SK-N-MC (cell line): ENCODE results near the gene CSF1.

Source experiments
- DNase-seq: peaks from one replicate; pipeline ENCODE4 v3.0.0-alpha.2; 2011; ENCODE audit warnings: low read depth, low spot score
- H3K27ac ChIP-seq: fragments of 200-600 bp; sonication (generic); 2 replicates; pipeline ENCODE4 v1.5.1; 2016; ENCODE audit warnings: mixed run types
- H3K36me3 ChIP-seq: fragments of 200-600 bp; sonication (generic); 2 replicates; pipeline ENCODE4 v1.6.1; 2017; ENCODE audit warnings: antibody characterized with exemption, low read length, mixed read lengths; ENCODE audit not compliant: insufficient read depth
- H3K4me3 ChIP-seq: fragments of 200-600 bp; sonication (generic); 2 replicates; pipeline ENCODE4 v1.5.1; 2016
- H3K9ac ChIP-seq: fragments of 200-600 bp; sonication (generic); 2 replicates; pipeline ENCODE4 v1.8.0; 2017; ENCODE audit warnings: mixed run types, mixed read lengths; ENCODE audit not compliant: insufficient read length
- H3K9me3 ChIP-seq: fragments of 200-600 bp; sonication (generic); 2 replicates; pipeline ENCODE4 v1.6.1; 2017; ENCODE audit warnings: low read depth, mild to moderate bottlenecking, antibody characterized with exemption, low read length, moderate library complexity, mixed read lengths
- EZH2 ChIP-seq: fragments of 200-600 bp; sonication (generic); IDR thresholded peaks from one replicate; pipeline ENCODE4 v1.6.1; 2017; ENCODE audit warnings: antibody characterized with exemption
- FOXP2 ChIP-seq: optimal IDR thresholded peaks from 2 replicates; pipeline ENCODE3; 2011; ENCODE audit warnings: mild to moderate bottlenecking, moderate library complexity; ENCODE audit not compliant: insufficient read depth; ENCODE audit errors: extremely low read length, control extremely low read depth
- POLR2AphosphoS5 ChIP-seq: IDR thresholded peaks from 2 replicates; pipeline ENCODE4 v1.6.1; 2012; ENCODE audit warnings: mild to moderate bottlenecking, low read depth, low read length, borderline replicate concordance

CSF1 gene

DNA sequence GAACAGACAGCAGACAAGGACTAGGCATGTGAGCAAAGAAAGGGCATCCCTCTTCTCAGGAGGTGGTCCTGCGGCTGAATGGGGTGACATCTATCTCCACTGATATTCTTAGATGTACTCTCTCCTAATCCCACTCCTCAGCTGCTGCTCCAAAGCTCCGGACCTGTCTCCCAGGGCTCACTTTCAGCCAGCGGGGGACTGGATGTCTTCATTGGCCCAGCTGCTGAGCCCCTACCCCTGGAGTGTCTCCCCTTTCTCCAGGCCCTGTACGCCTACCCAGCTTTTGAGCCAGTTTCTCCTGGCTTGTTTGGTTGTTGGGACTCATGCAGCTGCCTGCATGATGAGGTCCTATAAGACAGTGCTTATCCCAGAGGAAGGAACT, 28.8 kb upstream of the CSF1 start:
- no peak for TF ChIP-seq POLR2AphosphoS5
- no peak for TF ChIP-seq EZH2
- no peak for TF ChIP-seq FOXP2
- Histone ChIP-seq H3K27ac (no peak overlapping the region), H3K36me3 (no peaks in the 10 kb centered on the region), H3K9ac (no peak overlapping the region), H3K4me3 (no peak overlapping the region), H3K9me3 (no peaks in the 10 kb centered on the region)
- DNase-seq = no peak

DNA sequence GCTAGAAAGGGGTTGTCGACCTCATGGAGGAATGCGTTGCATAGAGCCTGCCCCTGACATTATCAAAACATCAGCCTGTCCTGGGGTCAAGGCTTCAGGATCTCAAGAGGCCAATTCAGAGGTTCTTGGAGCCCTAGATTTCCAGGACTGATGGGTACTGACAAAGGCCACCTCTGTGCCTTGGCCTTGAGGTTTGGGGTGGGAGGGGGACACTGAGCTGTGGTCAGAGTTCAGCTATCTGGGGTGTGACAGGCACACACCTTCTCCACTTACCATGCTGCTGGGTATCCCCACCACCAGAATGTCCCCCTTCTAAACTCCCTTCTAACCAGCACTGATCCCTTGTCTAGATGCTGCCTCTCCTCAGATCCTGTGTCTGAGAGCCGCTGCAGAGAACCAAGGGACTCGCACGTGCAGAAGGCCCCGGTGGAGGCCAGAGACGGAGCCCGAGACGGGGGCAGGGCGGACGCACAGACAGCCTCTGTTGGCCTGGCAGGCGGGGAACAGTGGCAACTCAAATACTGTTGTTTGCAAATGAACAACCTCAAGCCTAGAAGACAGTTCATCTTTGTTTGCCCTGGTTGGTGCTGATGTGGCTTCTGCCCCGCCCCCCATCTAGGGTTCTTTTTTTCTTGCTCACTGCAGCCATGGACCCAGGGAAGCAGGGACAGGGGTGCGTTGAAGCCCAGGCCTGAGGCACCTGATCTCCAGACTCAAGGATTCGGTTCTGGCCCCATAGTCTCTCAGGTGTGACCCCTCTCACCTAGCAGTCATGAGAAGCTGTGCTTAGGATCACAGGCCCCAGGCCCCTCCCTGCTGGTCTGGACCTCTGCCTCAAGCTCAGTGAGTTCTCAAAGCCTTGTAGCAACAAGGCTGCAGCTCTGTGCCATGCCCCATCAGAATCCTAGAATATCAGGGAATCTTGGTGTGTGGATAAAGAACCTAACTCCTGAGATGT, 28.1 kb upstream of the CSF1 start:
- TF ChIP-seq POLR2AphosphoS5 = no peak
- TF ChIP-seq EZH2 = no peak
- TF ChIP-seq FOXP2 = no peak
- Histone ChIP-seq H3K4me3 (no peak overlapping the region), H3K9ac (no peak overlapping the region), H3K27ac (no peak overlapping the region), H3K9me3 (no peaks in the 10 kb centered on the region), H3K36me3 (no peaks in the 10 kb centered on the region)
- no peak for DNase-seq

DNA sequence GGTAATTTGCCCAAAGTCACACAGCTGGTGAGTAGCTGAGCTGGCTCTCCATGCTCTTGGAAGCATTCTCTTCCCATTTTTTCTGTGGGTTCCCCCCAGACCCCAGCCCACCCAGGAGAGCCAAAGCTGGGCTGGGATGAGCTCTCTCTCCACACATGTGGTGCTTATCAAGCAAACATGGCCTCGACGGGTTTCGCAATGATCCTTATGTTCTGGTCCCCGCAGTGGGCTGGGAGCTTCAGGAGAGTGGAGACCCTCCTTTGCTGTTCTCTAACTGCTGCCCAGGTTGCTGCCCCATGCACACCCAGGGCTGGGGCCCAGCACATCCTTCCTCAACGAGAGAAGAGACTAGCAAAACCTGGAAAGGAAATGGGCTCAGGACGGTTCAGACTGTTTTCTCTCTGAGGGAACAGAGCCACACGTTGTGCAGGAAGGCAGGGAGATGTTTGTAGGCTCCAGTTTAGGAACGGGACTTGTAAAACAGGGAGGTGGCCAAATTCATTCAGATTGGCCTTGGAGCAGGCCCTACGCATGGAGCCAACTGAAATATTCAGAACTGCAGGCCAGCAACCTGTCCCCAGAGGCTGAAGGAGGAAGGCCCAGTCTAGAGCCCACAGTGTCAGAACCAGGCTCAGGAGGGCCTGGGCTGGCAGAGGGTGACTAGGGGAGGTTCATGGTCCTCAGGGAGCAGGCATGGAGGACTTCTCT, 27.2 kb upstream of the CSF1 start:
- Histone ChIP-seq H3K36me3 (no peaks in the 10 kb centered on the region), H3K9ac (no peak overlapping the region), H3K27ac (no peak overlapping the region), H3K9me3 (no peaks in the 10 kb centered on the region), H3K4me3 (no peak overlapping the region)
- TF ChIP-seq EZH2 = no peak
- TF ChIP-seq FOXP2 = no peak
- TF ChIP-seq POLR2AphosphoS5 = no peak
- no peak for DNase-seq

DNA sequence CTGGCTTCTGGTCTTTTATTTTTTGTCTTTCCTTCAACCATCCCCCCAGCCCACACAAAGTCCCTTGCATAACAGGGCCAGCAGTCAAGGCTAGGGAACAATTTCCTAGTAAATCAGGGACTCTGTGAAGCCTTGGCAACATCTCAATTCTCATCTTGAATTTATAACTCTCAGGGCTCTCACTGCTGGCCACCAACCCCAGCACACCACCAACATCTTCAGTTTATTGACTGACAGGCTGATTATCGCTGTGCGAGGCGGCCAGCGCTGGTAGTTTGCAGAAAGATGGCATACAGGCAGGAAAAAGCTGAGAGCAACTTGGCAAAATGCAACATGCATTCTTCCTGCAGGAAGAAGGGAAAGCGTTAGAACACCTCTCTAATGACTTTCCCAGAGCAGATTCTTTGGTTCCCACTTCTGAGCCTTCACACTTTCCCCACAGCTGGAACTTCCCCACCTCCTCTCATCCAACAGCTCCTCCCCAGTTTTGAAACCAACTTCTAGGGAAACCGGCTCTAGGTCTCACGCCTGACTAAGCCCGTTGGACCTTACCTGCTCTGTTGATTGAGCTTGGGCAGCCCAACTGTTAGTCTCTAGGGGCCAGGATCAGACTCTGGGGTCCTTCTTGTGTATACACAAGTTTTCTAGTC, 26.3 kb upstream of the CSF1 start:
- no peaks in the 10 kb centered on the region for H3K9me3 ChIP-seq
- no peak overlapping the region for H3K9ac ChIP-seq
- H3K27ac ChIP-seq = no peak overlapping the region
- no peak for TF ChIP-seq FOXP2
- no peak for TF ChIP-seq EZH2
- TF ChIP-seq POLR2AphosphoS5 = no peak
- no peak for DNase-seq
- no peaks in the 10 kb centered on the region for H3K36me3 ChIP-seq
- no peak overlapping the region for H3K4me3 ChIP-seq

DNA sequence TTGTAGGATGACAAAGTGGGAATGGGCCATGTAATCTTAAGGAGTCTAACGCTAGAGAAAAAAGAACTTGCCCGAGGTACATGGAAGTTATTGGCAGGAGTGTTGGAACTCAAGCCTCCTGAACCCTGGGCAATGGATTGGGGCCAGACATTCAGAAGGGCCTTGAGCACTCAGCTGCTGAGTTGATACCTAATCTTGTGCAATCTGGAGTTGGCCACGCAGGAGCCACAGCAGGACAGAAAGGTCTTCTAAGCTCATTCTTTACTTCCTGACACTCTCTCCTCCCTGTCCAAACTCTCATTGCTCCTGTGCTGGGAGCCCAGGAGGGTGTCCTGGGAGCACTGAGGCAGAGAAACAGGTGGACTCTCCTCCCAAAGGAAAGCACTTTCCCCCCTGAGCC, 25.1 kb upstream of the CSF1 start:
- no peaks in the 10 kb centered on the region for H3K36me3 ChIP-seq
- no peak for DNase-seq
- H3K4me3 ChIP-seq = no peak overlapping the region
- H3K27ac ChIP-seq = no peak overlapping the region
- H3K9me3 ChIP-seq = no peaks in the 10 kb centered on the region
- TF ChIP-seq POLR2AphosphoS5 (no peak), FOXP2 (no peak), EZH2 (no peak)
- H3K9ac ChIP-seq = no peak overlapping the region

DNA sequence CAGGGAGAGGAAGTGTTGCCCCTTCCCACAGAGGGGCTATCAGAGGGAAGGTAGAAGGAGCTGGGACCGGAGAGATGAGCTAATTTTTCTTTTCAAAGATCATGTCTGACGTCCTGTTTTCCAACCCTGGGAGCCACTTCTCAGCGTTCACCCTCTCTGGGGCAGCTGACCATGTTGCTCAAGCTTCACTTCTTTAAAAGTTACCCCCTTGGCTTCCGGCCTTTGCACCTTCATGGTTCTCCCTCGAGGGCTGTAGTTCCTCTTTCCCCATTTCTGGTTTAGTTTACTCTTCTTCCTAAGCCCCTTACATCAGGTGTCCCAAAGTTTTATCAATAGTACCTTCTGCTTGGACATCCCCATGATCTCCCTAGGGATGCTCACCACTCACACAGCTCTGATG, 23.8 kb upstream of the CSF1 start:
- TF ChIP-seq POLR2AphosphoS5 = no peak
- TF ChIP-seq EZH2 = no peak
- TF ChIP-seq FOXP2 = no peak
- H3K9ac ChIP-seq = no peak overlapping the region
- no peaks in the 10 kb centered on the region for H3K9me3 ChIP-seq
- no peaks in the 10 kb centered on the region for H3K36me3 ChIP-seq
- no peak overlapping the region for H3K4me3 ChIP-seq
- no peak for DNase-seq
- no peak overlapping the region for H3K27ac ChIP-seq

DNA sequence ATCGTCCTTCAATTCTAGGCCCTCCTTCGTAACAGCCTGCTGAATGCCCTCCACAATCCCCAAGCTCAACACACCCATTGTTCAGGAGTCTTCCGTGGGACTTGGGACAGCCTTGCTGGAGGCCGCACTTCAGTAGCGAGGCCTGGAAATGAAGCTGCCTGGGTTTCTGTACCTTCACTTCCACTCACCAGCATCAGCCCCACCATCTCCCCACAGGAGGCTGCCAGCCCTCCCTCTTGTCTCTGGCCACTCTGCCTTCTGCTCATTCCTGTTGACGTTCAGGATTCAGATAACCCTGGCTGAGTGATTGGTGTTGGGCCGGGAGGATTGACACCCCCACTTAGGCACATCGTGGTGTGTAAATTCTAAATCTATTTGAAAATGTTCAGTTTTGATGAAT, 23.4 kb upstream of the CSF1 start:
- DNase-seq = no peak
- H3K4me3 ChIP-seq = no peak overlapping the region
- H3K27ac ChIP-seq = no peak overlapping the region
- H3K36me3 ChIP-seq = no peaks in the 10 kb centered on the region
- H3K9ac ChIP-seq = no peak overlapping the region
- TF ChIP-seq EZH2 (no peak), POLR2AphosphoS5 (no peak), FOXP2 (no peak)
- H3K9me3 ChIP-seq = no peaks in the 10 kb centered on the region

DNA sequence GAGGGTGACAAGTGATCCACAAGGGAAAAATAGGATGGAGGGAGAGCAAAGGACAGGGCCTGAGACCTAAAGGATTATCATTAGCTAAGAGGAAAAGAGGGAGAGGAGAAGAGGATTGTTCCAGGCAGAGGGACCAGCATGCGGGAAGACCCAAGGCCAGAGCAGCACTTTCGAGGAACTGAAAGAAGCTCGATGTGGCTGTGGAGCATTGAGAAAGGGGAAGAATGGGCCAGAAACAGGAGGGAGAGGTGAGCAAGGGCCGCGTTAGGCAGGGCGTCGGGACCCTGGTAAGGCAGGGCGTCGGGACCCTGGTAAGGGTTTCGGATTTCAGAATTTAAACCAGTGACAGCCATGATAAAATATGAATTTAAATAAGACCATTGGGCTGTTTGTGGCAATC, 22.8 kb upstream of the CSF1 start:
- Histone ChIP-seq H3K36me3 (no peaks in the 10 kb centered on the region), H3K9ac (no peak overlapping the region), H3K4me3 (no peak overlapping the region), H3K9me3 (no peaks in the 10 kb centered on the region), H3K27ac (no peak overlapping the region)
- no peak for TF ChIP-seq POLR2AphosphoS5
- TF ChIP-seq EZH2 = no peak
- no peak for TF ChIP-seq FOXP2
- no peak for DNase-seq
